PFSK-1 (cell line): ENCODE data around the gene TEX29.

Experiments used
- FOXP2 ChIP-seq: optimal IDR thresholded peaks from 2 replicates; pipeline ENCODE3; 2011; ENCODE audit warnings: borderline replicate concordance, control low read depth, inconsistent platforms; ENCODE audit not compliant: insufficient read depth; ENCODE audit errors: extremely low read length, extremely low read depth
- POLR2AphosphoS5 ChIP-seq: IDR thresholded peaks from 2 replicates; pipeline ENCODE4 v1.6.1; 2012; ENCODE audit warnings: low read depth, mild to moderate bottlenecking, control low read depth, low read length, moderate library complexity
- SIN3A ChIP-seq: IDR thresholded peaks from 2 replicates; pipeline ENCODE4 v1.6.1; 2012; ENCODE audit warnings: mild to moderate bottlenecking, low read length, moderate library complexity, borderline replicate concordance; ENCODE audit not compliant: insufficient read depth
- TAF1 ChIP-seq: IDR thresholded peaks from 2 replicates; pipeline ENCODE4 v1.6.1; 2012; ENCODE audit warnings: low read length, control low read depth, borderline replicate concordance; ENCODE audit not compliant: insufficient read depth
- TF ChIP-seq, protein P1 (sequence below), 2 experiments: IDR thresholded peaks; 2 replicates each; pipeline versions ENCODE4 v1.6.1 to v1.8.0; 2011 to 2012; ENCODE audit warnings: low read depth in 2 of 2, low read length in 2 of 2, control low read depth in 1 of 2, inconsistent platforms in 1 of 2, mild to moderate bottlenecking in 1 of 2, moderate library complexity in 1 of 2; ENCODE audit not compliant: insufficient read depth in 1 of 2

The TEX29 gene

DNA sequence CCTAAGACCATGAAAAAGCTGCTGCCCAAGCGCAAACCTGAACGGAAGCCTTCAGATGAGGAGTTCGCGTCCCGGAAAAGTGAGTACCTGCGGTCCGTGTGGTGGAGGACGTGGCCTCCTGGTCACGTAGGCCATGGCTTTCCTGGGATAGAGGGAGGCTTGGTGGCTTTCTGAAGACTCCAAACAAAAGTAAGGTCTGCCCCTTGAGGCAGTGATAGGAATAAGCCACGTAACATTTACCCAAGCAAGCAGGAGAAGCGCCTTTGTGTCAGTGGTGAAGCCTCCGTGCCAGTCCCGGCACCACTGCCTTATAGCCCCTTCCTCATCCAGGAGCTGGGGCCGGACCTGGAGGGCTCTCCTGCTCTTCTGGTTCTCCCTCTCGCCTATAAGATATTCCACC lies 34.3 kb upstream of the TEX29 start:
- TF ChIP-seq SIN3A: no peak
- TF ChIP-seq FOXP2: no peak
- TF ChIP-seq POLR2AphosphoS5: no peak
- TF ChIP-seq, protein P1, sequence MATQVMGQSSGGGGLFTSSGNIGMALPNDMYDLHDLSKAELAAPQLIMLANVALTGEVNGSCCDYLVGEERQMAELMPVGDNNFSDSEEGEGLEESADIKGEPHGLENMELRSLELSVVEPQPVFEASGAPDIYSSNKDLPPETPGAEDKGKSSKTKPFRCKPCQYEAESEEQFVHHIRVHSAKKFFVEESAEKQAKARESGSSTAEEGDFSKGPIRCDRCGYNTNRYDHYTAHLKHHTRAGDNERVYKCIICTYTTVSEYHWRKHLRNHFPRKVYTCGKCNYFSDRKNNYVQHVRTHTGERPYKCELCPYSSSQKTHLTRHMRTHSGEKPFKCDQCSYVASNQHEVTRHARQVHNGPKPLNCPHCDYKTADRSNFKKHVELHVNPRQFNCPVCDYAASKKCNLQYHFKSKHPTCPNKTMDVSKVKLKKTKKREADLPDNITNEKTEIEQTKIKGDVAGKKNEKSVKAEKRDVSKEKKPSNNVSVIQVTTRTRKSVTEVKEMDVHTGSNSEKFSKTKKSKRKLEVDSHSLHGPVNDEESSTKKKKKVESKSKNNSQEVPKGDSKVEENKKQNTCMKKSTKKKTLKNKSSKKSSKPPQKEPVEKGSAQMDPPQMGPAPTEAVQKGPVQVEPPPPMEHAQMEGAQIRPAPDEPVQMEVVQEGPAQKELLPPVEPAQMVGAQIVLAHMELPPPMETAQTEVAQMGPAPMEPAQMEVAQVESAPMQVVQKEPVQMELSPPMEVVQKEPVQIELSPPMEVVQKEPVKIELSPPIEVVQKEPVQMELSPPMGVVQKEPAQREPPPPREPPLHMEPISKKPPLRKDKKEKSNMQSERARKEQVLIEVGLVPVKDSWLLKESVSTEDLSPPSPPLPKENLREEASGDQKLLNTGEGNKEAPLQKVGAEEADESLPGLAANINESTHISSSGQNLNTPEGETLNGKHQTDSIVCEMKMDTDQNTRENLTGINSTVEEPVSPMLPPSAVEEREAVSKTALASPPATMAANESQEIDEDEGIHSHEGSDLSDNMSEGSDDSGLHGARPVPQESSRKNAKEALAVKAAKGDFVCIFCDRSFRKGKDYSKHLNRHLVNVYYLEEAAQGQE (IDR thresholded peaks at IDR 0.05; ENCODE audit: insufficient read depth in 1 of 2, low read depth in 2 of 2, low read length in 2 of 2): no peak
- no peak for TF ChIP-seq TAF1

GRCh38 chr13:111286749-111287148 lies 33.7 kb upstream of the TEX29 start:
- TF ChIP-seq TAF1: no peak
- no peak for TF ChIP-seq SIN3A
- TF ChIP-seq, protein P1 (IDR thresholded peaks at IDR 0.05; ENCODE audit: insufficient read depth in 1 of 2, low read depth in 2 of 2, low read length in 2 of 2): no peak
- no peak for TF ChIP-seq POLR2AphosphoS5
- no peak for TF ChIP-seq FOXP2

GRCh38 chr13:111287201-111287600 lies 33.2 kb upstream of the TEX29 start:
- TF ChIP-seq SIN3A: no peak
- TF ChIP-seq, protein P1 (IDR thresholded peaks at IDR 0.05; ENCODE audit: insufficient read depth in 1 of 2, low read depth in 2 of 2, low read length in 2 of 2): no peak
- no peak for TF ChIP-seq FOXP2
- TF ChIP-seq TAF1: no peak
- no peak for TF ChIP-seq POLR2AphosphoS5

DNA sequence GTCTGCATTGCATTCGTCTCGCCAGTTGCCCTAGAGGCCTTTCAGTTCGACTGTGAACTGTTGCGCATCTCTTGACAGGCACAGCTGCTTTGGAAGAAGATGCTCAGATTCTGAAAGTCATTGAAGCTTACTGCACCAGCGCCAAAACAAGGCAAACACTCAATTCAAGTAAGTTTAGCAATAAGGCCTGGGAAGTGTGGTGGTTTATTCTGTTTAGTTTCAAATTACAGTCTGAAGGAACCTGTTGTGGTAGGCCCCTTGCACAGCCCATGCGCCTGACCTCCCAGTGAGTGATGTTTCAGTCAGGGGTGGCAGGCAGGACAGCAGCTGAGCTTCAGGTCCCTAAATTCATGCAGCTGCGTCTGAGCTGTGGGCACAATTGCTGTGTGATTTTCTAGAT lies 32.2 kb upstream of the TEX29 start:
- no peak for TF ChIP-seq POLR2AphosphoS5
- no peak for TF ChIP-seq TAF1
- TF ChIP-seq SIN3A: no peak
- no peak for TF ChIP-seq FOXP2
- TF ChIP-seq, protein P1 (IDR thresholded peaks at IDR 0.05; ENCODE audit: insufficient read depth in 1 of 2, low read depth in 2 of 2, low read length in 2 of 2): no peak

DNA sequence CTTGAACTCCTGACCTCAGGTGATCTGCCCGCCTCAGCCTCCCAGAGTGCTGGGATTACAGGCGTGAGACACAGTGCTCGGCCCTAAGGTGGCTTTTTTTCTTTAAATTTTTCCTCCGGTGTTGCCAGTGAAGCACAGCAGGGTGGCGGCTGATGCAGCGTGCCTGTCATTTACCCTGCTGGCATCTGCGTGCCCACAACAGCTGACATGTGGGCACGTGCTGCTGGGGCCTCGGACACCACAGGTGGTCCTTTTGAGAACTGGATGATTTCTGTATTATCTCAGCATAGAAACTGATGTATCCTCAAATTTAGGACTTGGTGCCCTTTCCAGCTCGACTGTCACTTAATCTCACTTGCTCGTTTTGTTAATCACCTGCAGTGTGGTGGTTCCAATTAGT lies 31.2 kb upstream of the TEX29 start:
- TF ChIP-seq FOXP2 (no peak), TAF1 (no peak), SIN3A (no peak), POLR2AphosphoS5 (no peak)
- TF ChIP-seq, protein P1 (IDR thresholded peaks at IDR 0.05; ENCODE audit: insufficient read depth in 1 of 2, low read depth in 2 of 2, low read length in 2 of 2): no peak
